HepG2 (cell line): ENCODE data around the gene LPAR1. TPM values are rescaled to one million over a fixed set of nuclear protein-coding genes. Genes with fewer than 3 reads are reported as not detected.

ENCODE experiments used
- ATAC-seq: fragments of 200-7000 bp; cut with Tn5 transposase; 3 replicates; pipeline ENCODE4 v1.9.1; 2020; ENCODE audit warnings: mild to moderate bottlenecking, moderate library complexity
- BruUV-seq: library from RNA; stranded (reverse); fragments of 400-500 nt; replicated peaks from 2 replicates; lab custom pipeline; 2021; lab: Mats Ljungman, UMichigan
- CTCF ChIA-PET: fragments of 300-600 bp; formaldehyde crosslinking; extraction: SDS; loops from one replicate; lab custom pipeline; 2021; ENCODE audit warnings: low total read pairs, inconsistent platforms, low intra/inter-chr PET ratio; lab: Yijun Ruan, JAX
- POLR2A ChIA-PET: fragments of 350-600 bp; sonication (Branson Sonifier 250); formaldehyde crosslinking; loops from one replicate; lab custom pipeline; 2020; ENCODE audit warnings: antibody characterized with exemption, inconsistent platforms; lab: Yijun Ruan, JAX
- DNase-seq: peaks from one replicate; pipeline ENCODE4 v3.0.0-alpha.2; 2015; ENCODE audit warnings: low spot score
- FAIRE-seq: peaks from 3 replicates; lab custom pipeline; 2011; peaks lifted over from hg19 to GRCh38; lab: Jason Lieb, UNC
- H2AFZ ChIP-seq: one replicate; pipeline ENCODE4 v1.6.1; 2011; ENCODE audit warnings: low read length, inconsistent platforms
- H3K27ac ChIP-seq: fragments of 300-600 bp; 3 replicates; pipeline ENCODE4 v1.8.0; 2011; ENCODE audit warnings: mixed run types, mild to moderate bottlenecking, mixed read lengths, low read length, inconsistent platforms; ENCODE audit not compliant: insufficient read depth; ENCODE audit errors: extremely low read length
- H3K27me3 ChIP-seq, 2 experiments: fragments of 200-600 bp in 1 of 2; 2 replicates in 1 of 2; 3 replicates in 1 of 2; pipeline versions ENCODE4 v1.6.0 to v1.8.0; 2011; ENCODE audit warnings: low read length in 2 of 2, mild to moderate bottlenecking in 2 of 2, moderate library complexity in 2 of 2, inconsistent platforms in 1 of 2; ENCODE audit not compliant: insufficient read depth in 2 of 2, control insufficient read depth in 1 of 2
- H3K36me3 ChIP-seq, 2 experiments: fragments of 200-600 bp in 1 of 2; replicated peaks in 1 of 2; 2 replicates in 1 of 2; 3 replicates in 1 of 2; pipeline versions ENCODE4 v1.5.1 to v1.8.0; 2011; ENCODE audit warnings: low read length in 2 of 2, inconsistent platforms in 1 of 2; ENCODE audit not compliant: insufficient read depth in 2 of 2, control insufficient read depth in 1 of 2
- H3K4me1 ChIP-seq: 2 replicates; pipeline ENCODE4 v1.5.1; 2012; ENCODE audit warnings: low read length, inconsistent platforms; ENCODE audit not compliant: insufficient read depth
- H3K4me2 ChIP-seq: 2 replicates; pipeline ENCODE4 v1.6.0; 2011; ENCODE audit warnings: low read depth, low read length, inconsistent platforms
- H3K4me3 ChIP-seq, 3 experiments: fragments of 200-600 bp in 1 of 3; sonication (generic), shearing (Covaris generic) in 1 of 3; replicated peaks in 1 of 3; 2 replicates each; pipeline ENCODE4 v1.5.1; 2011 to 2016; ENCODE audit warnings: low read length in 3 of 3, inconsistent platforms in 2 of 3, low read depth in 2 of 3, mild to moderate bottlenecking in 2 of 3, control low read depth in 1 of 3, mixed read lengths in 1 of 3; ENCODE audit not compliant: insufficient read depth in 1 of 3
- H3K79me2 ChIP-seq: one replicate; pipeline ENCODE4 v1.6.1; 2011; ENCODE audit warnings: low read length, inconsistent platforms; ENCODE audit not compliant: insufficient read depth
- H3K9ac ChIP-seq: 2 replicates; pipeline ENCODE4 v1.6.0; 2011; ENCODE audit warnings: mild to moderate bottlenecking, low read depth, low read length, inconsistent platforms; ENCODE audit not compliant: insufficient read depth
- H3K9me3 ChIP-seq: 2 replicates; pipeline ENCODE4 v1.5.1; 2012; ENCODE audit warnings: mild to moderate bottlenecking, low read length
- H4K20me1 ChIP-seq: 2 replicates; pipeline ENCODE4 v1.6.0; 2011; ENCODE audit warnings: inconsistent platforms, mild to moderate bottlenecking, low read length, moderate library complexity; ENCODE audit not compliant: insufficient read depth
- HMGXB3 ChIP-seq: sonication (generic); formaldehyde crosslinking; IDR thresholded peaks from 2 replicates; pipeline ENCODE4 v1.4.0; 2020; ENCODE audit warnings: missing genetic modification reagents, borderline replicate concordance
- MEF2D ChIP-seq: sonication (generic); formaldehyde crosslinking; IDR thresholded peaks from 2 replicates; pipeline ENCODE4 v1.5.1; 2020; ENCODE audit warnings: mild to moderate bottlenecking, missing genetic modification reagents
- PPARG ChIP-seq: conservative IDR thresholded peaks from 2 replicates; pipeline ENCODE4 v1.6.1; 2016; ENCODE audit warnings: missing biosample characterization, missing genetic modification reagents
- TBX3 ChIP-seq: fragments of 450-650 bp; IDR thresholded peaks from 2 replicates; pipeline ENCODE4 v1.6.1; 2017; ENCODE audit warnings: antibody characterized with exemption, mild to moderate bottlenecking, inconsistent platforms, borderline replicate concordance
- TCF12 ChIP-seq, 2 experiments: fragments of 450-650 bp in 1 of 2; sonication (generic) in 1 of 2; formaldehyde crosslinking in 1 of 2; IDR thresholded peaks; 2 replicates each; pipeline versions ENCODE4 v1.6.1 to v1.8.0; 2017 to 2022; ENCODE audit warnings: antibody characterized with exemption in 1 of 2, mild to moderate bottlenecking in 1 of 2, missing genetic modification reagents in 1 of 2, moderate library complexity in 1 of 2
- ZNF792 ChIP-seq: IDR thresholded peaks from 2 replicates; pipeline ENCODE4 v1.6.1; 2016
- WGBS: methylation state at CpG from one replicate; pipeline ENCODE4 v1.1.6; 2017; ENCODE audit warnings: low lambda C conversion rate; 5-methylcytosine and 5-hydroxymethylcytosine counted together
- in situ Hi-C: cut with HindIII; loops from 2 replicates; pipeline ENCODE4 v1.10.0; 2017; ENCODE audit warnings: low pct_unique_long_range_greater_than_20kb; ENCODE audit not compliant: extremely low pct_ligation_motif_present
- intact Hi-C: fragments of 100-400 bp; cut with micrococcal nuclease; formaldehyde crosslinking; loops from one replicate; pipeline ENCODE4 v1.10.0; 2022; ENCODE audit not compliant: unreplicated experiment
- polyA plus RNA-seq, 8 experiments: library from polyadenylated mRNA; depleted of rRNA in 3 of 8; stranded (reverse) in 7 of 8; unstranded in 1 of 8; fragments of >200 nt; fragmentation: Illumina TruSeq in 4 of 8; extraction: Trizol in 4 of 8; gene quantifications; 2 replicates each; pipeline versions ENCODE4 v1.2.1 to v1.2.3, GENCODE V29; 2011 to 2016; ENCODE audit warnings: low read depth in 4 of 8, missing spikeins in 1 of 8, mixed read lengths in 1 of 8; ENCODE audit not compliant: insufficient read depth in 1 of 8
- total RNA-seq, 5 experiments: library from RNA; depleted of rRNA; stranded (reverse); fragments of >200 nt; fragmentation: Illumina TruSeq; extraction: Trizol; gene quantifications; 2 replicates each; pipeline ENCODE4 v1.2.3, GENCODE V29; 2016; ENCODE audit warnings: low read depth in 1 of 5

The LPAR1 gene
- total and polyA plus RNA-seq, 2 of the 13 experiments (the other 11 are each of a cell fraction or from before 2014, with no cell fraction given) = not detected

- no peaks in the 10 kb centered on the region for H4K20me1 ChIP-seq
- no peak overlapping the region for H2AFZ ChIP-seq
- no peaks in the 10 kb centered on the region for H3K4me1 ChIP-seq
- no peak overlapping the region for H3K27ac ChIP-seq
- POLR2A ChIA-PET = no interaction called here
- no peak overlapping the region for H3K4me2 ChIP-seq
- no peaks in the 10 kb centered on the region for H3K79me2 ChIP-seq
- H3K9ac ChIP-seq = no peak overlapping the region
- TF ChIP-seq MEF2D (CRISPR knock-in tag) (no peak), TBX3 (no peak), TCF12 (IDR thresholded peaks at IDR 0.05) (no peak), TCF12 (CRISPR knock-in tag; IDR thresholded peaks at IDR 0.05) (no peak), ZNF792 (CRISPR knock-in tag) (no peak), PPARG (no peak), HMGXB3 (no peak)
- TF ChIP-seq, all 625 proteins: peak for 0
- CTCF ChIA-PET = no interaction called here
- BruUV-seq = no TSS peak
- DNase-seq = no peak
- no peak for ATAC-seq
- in situ Hi-C loops = no loop called here
- H3K9me3 ChIP-seq = no peaks in the 10 kb centered on the region
- no peaks in the 10 kb centered on the region for H3K36me3 ChIP-seq
- H3K27me3 ChIP-seq = no peaks in the 10 kb centered on the region
- no peak for FAIRE-seq
- WGBS = under 1% methylated on average over 3 of the region's 3 CpGs
- intact Hi-C loops = no loop called here
- no peak overlapping the region for H3K4me3 ChIP-seq
Observed at GRCh38 chr9:111051400-111051799, 13.1 kb upstream of the LPAR1 start.
